Right atrium auricular region (tissue), 2 donors: ENCODE measurements around the gene MDN1. TPM values are rescaled to one million over a fixed set of nuclear protein-coding genes. Genes with fewer than 3 reads are reported as not detected.

Experiments
- DNase-seq: peaks from one replicate; pipeline ENCODE4 v3.0.0-alpha.2; 2019; ENCODE audit warnings: low spot score
- H3K27ac ChIP-seq, 2 donors: fragments of 200-600 bp; sonication (generic); 1 replicate in 1 of 2; 2 replicates in 1 of 2; pipeline ENCODE4 v1.5.1; 2016 to 2019
- H3K27me3 ChIP-seq, 2 donors: fragments of 200-600 bp; sonication (generic); one replicate each; pipeline versions ENCODE4 v1.5.1 to v1.6.0; 2017 to 2019
- H3K36me3 ChIP-seq: fragments of 200-600 bp; sonication (generic); one replicate; pipeline ENCODE4 v1.5.1; 2016
- H3K4me1 ChIP-seq, 2 donors: fragments of 200-600 bp; sonication (generic); one replicate each; pipeline versions ENCODE4 v1.5.1 to v1.6.0; 2017 to 2019
- H3K4me3 ChIP-seq, 2 donors: fragments of 200-600 bp; sonication (generic); 1 replicate in 1 of 2; 2 replicates in 1 of 2; pipeline ENCODE4 v1.5.1; 2017 to 2019; ENCODE audit warnings: mild to moderate bottlenecking in 1 of 2, moderate library complexity in 1 of 2
- H3K9me3 ChIP-seq, 2 donors: fragments of 200-600 bp; sonication (generic); one replicate each; pipeline ENCODE4 v1.5.1; 2019
- CTCF ChIP-seq, 2 donors: fragments of 200-600 bp; sonication (generic); IDR thresholded peaks; one replicate each; pipeline ENCODE4 v1.5.1; 2019; ENCODE audit warnings: antibody characterized with exemption in 2 of 2
- total RNA-seq, 2 donors: library from RNA; depleted of rRNA; stranded (reverse); fragments of >200 nt; gene quantifications; one replicate each; pipeline ENCODE4 v1.1.0, GENCODE V29; 2016

The MDN1 gene
- total RNA-seq, 2 donors from 2014 or later, result 15.2 to 17.4 TPM

- Histone ChIP-seq H3K27me3 (no peaks in the 10 kb centered on the region), H3K27ac (no peak overlapping the region), H3K4me3 (no peak overlapping the region), H3K36me3 (peaks cover 83% of the 10 kb centered on the region), H3K9me3 (no peaks in the 10 kb centered on the region), H3K4me1 (peaks cover 0 to 9% of the 10 kb centered on the region in 2 donors)
- TF ChIP-seq CTCF (IDR thresholded peaks at IDR 0.05), result no peak
- no peak for DNase-seq
These were observed 134.3 kb downstream of the MDN1 start for GRCh38 chr6:89685311-89685710.

GRCh38 chr6:89682991-89683390 is 136.6 kb downstream of the MDN1 start:
- H3K36me3 ChIP-seq, result peaks cover 92% of the 10 kb centered on the region
- peaks cover 0 to 12% of the 10 kb centered on the region in 2 donors for H3K4me1 ChIP-seq
- H3K27ac ChIP-seq, result no peak overlapping the region
- no peak for DNase-seq
- no peak overlapping the region for H3K4me3 ChIP-seq
- no peaks in the 10 kb centered on the region for H3K27me3 ChIP-seq
- TF ChIP-seq CTCF (IDR thresholded peaks at IDR 0.05), result no peak
- H3K9me3 ChIP-seq, result no peaks in the 10 kb centered on the region

GRCh38 chr6:89681983-89682564 is 137.5 kb downstream of the MDN1 start:
- H3K36me3 ChIP-seq, result peaks cover 92% of the 10 kb centered on the region
- no peak for DNase-seq
- no peak for TF ChIP-seq CTCF (IDR thresholded peaks at IDR 0.05)
- H3K27me3 ChIP-seq, result no peaks in the 10 kb centered on the region
- H3K27ac ChIP-seq, result no peak overlapping the region
- no peaks in the 10 kb centered on the region for H3K9me3 ChIP-seq
- H3K4me3 ChIP-seq, result no peak overlapping the region
- peaks cover 0 to 12% of the 10 kb centered on the region in 2 donors for H3K4me1 ChIP-seq

GRCh38 chr6:89680551-89680950 is 139.0 kb downstream of the MDN1 start:
- H3K36me3 ChIP-seq, result peaks cover 89% of the 10 kb centered on the region
- no peaks in the 10 kb centered on the region for H3K27me3 ChIP-seq
- H3K9me3 ChIP-seq, result no peaks in the 10 kb centered on the region
- peak overlapping the region in 1 of 2 donors; percentile 26 for H3K27ac ChIP-seq
- no peak for TF ChIP-seq CTCF (IDR thresholded peaks at IDR 0.05)
- no peak for DNase-seq
- H3K4me1 ChIP-seq, result peaks cover 0 to 19% of the 10 kb centered on the region in 2 donors
- no peak overlapping the region for H3K4me3 ChIP-seq

- Histone ChIP-seq H3K9me3 (no peaks in the 10 kb centered on the region), H3K27ac (peak overlapping the region in 1 of 2 donors; percentile 26)
These were observed 139.4 kb downstream of the MDN1 start for GRCh38 chr6:89680150-89680549.

More at GRCh38 chr6:89680150-89680549, 139.4 kb downstream of the MDN1 start:
- Histone ChIP-seq H3K4me1 (peaks cover 0 to 23% of the 10 kb centered on the region in 2 donors), H3K4me3 (no peak overlapping the region), H3K27me3 (no peaks in the 10 kb centered on the region), H3K36me3 (peaks cover 89% of the 10 kb centered on the region)
- TF ChIP-seq CTCF (IDR thresholded peaks at IDR 0.05), result no peak
- DNase-seq, result no peak
